Psoas muscle (tissue), 8 donors: Measurements from ENCODE around the gene SLC2A14. TPM values are rescaled to one million over a fixed set of nuclear protein-coding genes. Genes with fewer than 3 reads are reported as not detected.
"Not testable (repeated sequence)": the region's sequence is repeated elsewhere in the genome, so short reads cannot be mapped to it uniquely, and the experiment has no call there.

Source experiments
- ATAC-seq, 4 donors: fragments of 200-7000 bp; cut with Tn5 transposase; one replicate each; pipeline ENCODE4 v1.9.1; 2020; ENCODE audit warnings: moderate library complexity in 3 of 4, mild to moderate bottlenecking in 2 of 4
- DNase-seq, 2 donors: peaks; one replicate each; pipeline ENCODE4 v3.0.0-alpha.2; 2020
- H3K27ac ChIP-seq: fragments of 200-600 bp; one replicate; pipeline ENCODE4 v1.8.0; 2022
- H3K27me3 ChIP-seq, 3 donors: fragments of 200-600 bp in 1 of 3; one replicate each; pipeline versions ENCODE4 v1.6.1 to v1.8.0; 2013 to 2022; ENCODE audit warnings: low read length in 2 of 3, mild to moderate bottlenecking in 2 of 3, moderate library complexity in 1 of 3; ENCODE audit not compliant: insufficient read depth in 3 of 3
- H3K36me3 ChIP-seq, 2 donors: fragments of 200-600 bp in 1 of 2; one replicate each; pipeline versions ENCODE4 v1.6.1 to v1.8.0; 2013 to 2022; ENCODE audit warnings: low read depth in 1 of 2, mild to moderate bottlenecking in 1 of 2, moderate library complexity in 1 of 2; ENCODE audit not compliant: insufficient read depth in 1 of 2
- H3K4me1 ChIP-seq: fragments of 200-600 bp; one replicate; pipeline ENCODE4 v1.8.0; 2022
- H3K4me3 ChIP-seq: fragments of 200-600 bp; one replicate; pipeline ENCODE4 v1.8.0; 2022; ENCODE audit warnings: mild to moderate bottlenecking
- H3K9me3 ChIP-seq: fragments of 200-600 bp; one replicate; pipeline ENCODE4 v1.8.0; 2022
- CTCF ChIP-seq: fragments of 200-600 bp; IDR thresholded peaks from one replicate; pipeline ENCODE4 v1.8.0; 2022; ENCODE audit warnings: antibody characterized with exemption
- WGBS, 3 donors: extraction: QIAGEN DNeasy Blood & Tissue Kit; methylation state at CpG; one replicate each; pipeline versions ENCODE4 v1.1.6 to v1.1.7; 2013; 5-methylcytosine and 5-hydroxymethylcytosine counted together
- intact Hi-C, 2 donors: fragments of 100-400 bp; cut with DNase I; formaldehyde crosslinking; loops; one replicate each; pipeline versions ENCODE4 v1.11.0 to v1.14.2; 2022
- polyA plus RNA-seq, 3 donors: library from polyadenylated mRNA; stranded (reverse); fragments of 200-250 nt; gene quantifications; one replicate each; pipeline ENCODE4 v1.2.3, GENCODE V29; 2013
- total RNA-seq, 4 donors: library from RNA; stranded (reverse); fragmentation: NEBNext Ultra II Directional in 2 of 4; extraction: Animal tissue kit (Norgen Biotek cat#: 25700) in 2 of 4; gene quantifications; one replicate each; pipeline versions ENCODE4 v1.2.1 to v1.2.4, GENCODE V29; 2021 to 2023
- donor health status: healthy with polysubstance abuse.
- donor health status: DM: no; HTN: no; CAD: no; lungs with moderate emphysema.
- donor health status: Bipolar disorder and iron deficiency.
- donor health status: healthy.
- donor health status: DM: yes; HTN: yes; CAD: no.
- donor health status: DM: no; HTN: no; CAD: no.
- donor health status: DM: no; HTN: no; CAD: no.
- donor health status: DM: yes; HTN: yes; CAD: no.

Gene SLC2A14
- total and polyA plus RNA-seq, 7 donors = 0.03 to 0.37 (median 0.21) TPM; not detected in 1

- ATAC-seq (no peak), DNase-seq (no peak)
- no peak for TF ChIP-seq CTCF
- H3K27me3 ChIP-seq = no peaks in the 10 kb centered on the region
- intact Hi-C loops = no loop called here
- H3K4me1 ChIP-seq = no peaks in the 10 kb centered on the region
- H3K9me3 ChIP-seq = no peaks in the 10 kb centered on the region
- 84 to 90% (median 85%) methylated on average over 7 of the region's 7 CpGs for WGBS, 3 donors
- no peak overlapping the region for H3K27ac ChIP-seq
- H3K4me3 ChIP-seq = no peak overlapping the region
- no peaks in the 10 kb centered on the region for H3K36me3 ChIP-seq
Observed at GRCh38 chr12:7899755-7900154, 27.0 kb upstream of the SLC2A14 start.

GRCh38 chr12:7896726-7897125 is 24.0 kb upstream of the SLC2A14 start:
- 77 to 90% (median 78%) methylated on average over 4 of the region's 4 CpGs for WGBS, 3 donors
- H3K4me1 ChIP-seq, H3K27ac ChIP-seq, DNase-seq, ATAC-seq, H3K9me3 ChIP-seq, H3K27me3 ChIP-seq, H3K36me3 ChIP-seq, intact Hi-C loops, H3K4me3 ChIP-seq: not testable (repeated sequence)

DNA sequence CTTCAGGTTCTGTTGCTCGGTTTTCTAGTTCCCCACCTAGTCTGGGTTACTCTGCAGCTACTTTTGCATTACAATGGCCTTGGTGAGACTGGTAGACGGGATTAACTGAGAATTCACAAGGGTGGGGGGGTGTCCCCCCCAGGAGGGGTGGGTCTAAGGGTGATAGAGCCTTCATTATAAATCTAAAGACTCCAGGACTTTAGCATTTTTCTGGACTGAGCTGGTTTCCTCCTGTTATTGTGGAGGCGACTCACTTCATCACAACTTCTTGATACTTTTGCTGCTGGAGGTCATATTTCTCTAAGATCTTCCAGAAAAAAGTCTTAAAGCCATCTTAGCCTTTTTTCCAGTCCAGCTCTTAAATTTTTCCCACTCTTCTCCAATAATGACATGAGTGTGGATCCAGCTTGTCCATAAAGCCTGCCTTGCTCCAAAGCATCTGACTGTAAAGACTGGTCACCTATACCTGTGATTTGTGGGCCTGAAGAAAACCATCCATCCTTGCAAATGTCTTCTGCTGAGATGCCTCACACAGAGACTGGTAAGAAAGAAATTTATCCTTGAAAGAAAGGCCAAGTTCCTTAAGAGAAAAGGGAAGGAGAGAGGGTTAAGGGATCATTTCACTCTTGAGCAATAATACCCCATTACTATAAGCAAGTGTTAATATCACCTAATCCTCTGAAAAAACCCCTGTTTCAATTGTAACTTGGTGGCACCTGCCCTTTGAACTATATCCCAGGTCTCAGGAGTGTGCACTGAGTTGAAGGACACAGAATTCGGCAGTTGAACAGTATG is 19.7 kb upstream of the SLC2A14 start:
- ATAC-seq (no peak), DNase-seq (no peak)
- Histone ChIP-seq H3K4me1 (no peaks in the 10 kb centered on the region), H3K27ac (no peak overlapping the region), H3K4me3 (no peak overlapping the region), H3K27me3 (no peaks in the 10 kb centered on the region), H3K36me3 (no peaks in the 10 kb centered on the region), H3K9me3 (no peaks in the 10 kb centered on the region)
- WGBS, 3 donors = 58 to 76% (median 60%) methylated on average over 4 of the region's 4 CpGs
- intact Hi-C loops = no loop called here
- no peak for TF ChIP-seq CTCF

DNA sequence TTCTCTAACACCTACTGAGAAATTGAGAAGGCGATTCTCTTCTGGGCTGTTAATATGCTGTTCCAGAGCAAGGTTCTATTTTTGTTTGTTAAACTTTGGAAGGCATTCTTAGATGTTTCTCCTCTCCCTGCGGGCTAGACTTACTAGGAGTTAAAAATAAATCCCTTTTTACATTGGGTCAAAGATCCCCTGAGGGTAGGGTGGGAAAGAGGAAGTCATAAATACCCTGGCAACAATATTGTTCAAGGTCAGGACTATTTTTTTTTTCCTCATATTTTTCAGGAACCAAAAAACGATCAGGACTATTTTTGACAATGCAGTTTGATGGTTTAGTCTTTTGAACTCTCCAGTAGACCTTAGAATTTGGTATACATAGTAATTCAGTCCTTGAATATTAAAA is 12.0 kb upstream of the SLC2A14 start:
- DNase-seq (no peak), ATAC-seq (no peak)
- no peak for TF ChIP-seq CTCF
- intact Hi-C loops = no loop called here
- 23 to 38% (median 33%) methylated on average over 3 of the region's 3 CpGs for WGBS, 3 donors
- H3K4me3 ChIP-seq = no peak overlapping the region
- H3K4me1 ChIP-seq = no peaks in the 10 kb centered on the region
- H3K27me3 ChIP-seq = no peaks in the 10 kb centered on the region
- H3K36me3 ChIP-seq = no peaks in the 10 kb centered on the region
- no peak overlapping the region for H3K27ac ChIP-seq
- no peaks in the 10 kb centered on the region for H3K9me3 ChIP-seq

GRCh38 chr12:7881736-7882120 is 9.0 kb upstream of the SLC2A14 start:
- intact Hi-C loops, H3K4me3 ChIP-seq, H3K4me1 ChIP-seq, H3K27me3 ChIP-seq, H3K36me3 ChIP-seq, H3K9me3 ChIP-seq, H3K27ac ChIP-seq, ATAC-seq, DNase-seq: not testable (repeated sequence)
- WGBS, 3 donors = 76 to 83% (median 81%) methylated on average over 4 of the region's 4 CpGs

DNA sequence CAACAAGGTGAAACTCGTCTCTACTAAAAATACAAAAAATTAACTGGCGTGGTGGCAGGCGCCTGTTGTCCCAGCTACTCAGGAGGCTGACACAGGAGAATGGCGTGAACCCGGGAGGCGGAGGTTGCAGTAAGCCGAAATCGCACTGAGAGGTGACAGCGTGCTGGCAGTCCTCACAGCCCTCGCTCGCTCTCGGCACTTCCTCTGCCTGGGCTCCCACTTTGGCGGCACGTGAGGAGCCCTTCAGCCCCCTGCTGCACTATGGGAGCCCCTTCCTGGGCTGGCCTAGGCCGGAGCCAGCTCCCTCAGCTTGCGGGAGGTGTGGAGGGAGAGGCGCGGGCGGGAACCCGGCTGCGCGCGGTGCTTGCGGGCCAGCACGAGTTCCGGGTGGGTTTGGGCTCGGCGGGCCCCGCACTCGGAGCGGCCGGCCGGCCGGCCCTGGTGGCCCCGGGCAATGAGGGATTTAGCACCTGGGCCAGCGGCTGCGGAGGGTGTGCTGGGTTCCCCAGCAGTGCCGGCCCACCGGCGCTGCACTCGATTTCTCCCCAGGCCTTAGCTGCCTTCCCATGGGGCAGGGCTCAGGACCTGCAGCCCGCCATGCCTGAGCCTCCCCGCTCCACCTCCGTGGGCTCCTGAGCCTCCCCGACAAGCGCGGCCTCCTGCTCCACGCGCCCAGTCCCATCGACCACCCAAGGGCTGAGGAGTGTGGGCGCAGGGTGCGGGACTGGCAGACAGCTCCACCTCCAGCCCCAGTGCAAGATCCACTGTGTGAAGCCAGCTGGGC is 8.4 kb upstream of the SLC2A14 start:
- H3K36me3 ChIP-seq, DNase-seq, ATAC-seq, H3K4me3 ChIP-seq, H3K27ac ChIP-seq, H3K9me3 ChIP-seq, H3K27me3 ChIP-seq, H3K4me1 ChIP-seq, intact Hi-C loops: not testable (repeated sequence)
- 90 to 94% (median 92%) methylated on average over 28 to 52 of the region's 52 CpGs for WGBS, 3 donors
